ENCODE data around the gene LPP.

DNA sequence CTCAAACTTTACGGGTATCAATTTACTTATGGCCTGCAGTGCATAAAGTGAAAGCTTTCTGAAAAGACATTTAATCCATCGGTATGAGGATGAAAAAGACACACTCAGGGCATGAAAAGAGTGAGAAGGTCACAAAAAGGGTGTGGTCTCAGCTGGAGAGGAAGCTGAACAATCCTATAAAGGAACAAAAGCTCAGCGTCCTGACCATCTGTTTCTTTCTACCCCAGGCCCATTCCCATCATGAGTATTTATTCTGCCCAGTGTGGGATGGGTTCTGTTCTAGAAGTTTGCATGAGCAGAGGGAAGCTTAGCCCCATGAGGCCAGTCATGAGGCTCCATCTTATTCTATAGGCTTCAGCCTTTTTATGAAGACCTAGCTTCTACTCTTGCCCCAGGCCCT lies 144.6 kb downstream of the LPP start:
- TF ChIP-seq, protein P1, sequence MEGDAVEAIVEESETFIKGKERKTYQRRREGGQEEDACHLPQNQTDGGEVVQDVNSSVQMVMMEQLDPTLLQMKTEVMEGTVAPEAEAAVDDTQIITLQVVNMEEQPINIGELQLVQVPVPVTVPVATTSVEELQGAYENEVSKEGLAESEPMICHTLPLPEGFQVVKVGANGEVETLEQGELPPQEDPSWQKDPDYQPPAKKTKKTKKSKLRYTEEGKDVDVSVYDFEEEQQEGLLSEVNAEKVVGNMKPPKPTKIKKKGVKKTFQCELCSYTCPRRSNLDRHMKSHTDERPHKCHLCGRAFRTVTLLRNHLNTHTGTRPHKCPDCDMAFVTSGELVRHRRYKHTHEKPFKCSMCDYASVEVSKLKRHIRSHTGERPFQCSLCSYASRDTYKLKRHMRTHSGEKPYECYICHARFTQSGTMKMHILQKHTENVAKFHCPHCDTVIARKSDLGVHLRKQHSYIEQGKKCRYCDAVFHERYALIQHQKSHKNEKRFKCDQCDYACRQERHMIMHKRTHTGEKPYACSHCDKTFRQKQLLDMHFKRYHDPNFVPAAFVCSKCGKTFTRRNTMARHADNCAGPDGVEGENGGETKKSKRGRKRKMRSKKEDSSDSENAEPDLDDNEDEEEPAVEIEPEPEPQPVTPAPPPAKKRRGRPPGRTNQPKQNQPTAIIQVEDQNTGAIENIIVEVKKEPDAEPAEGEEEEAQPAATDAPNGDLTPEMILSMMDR (IDR thresholded peaks at IDR 0.05; ENCODE audit: insufficient read depth, low read length) = no peak
- TF ChIP-seq GABPA (IDR thresholded peaks at IDR 0.05; ENCODE audit: low read depth) = no peak
- no peak for TF ChIP-seq SPI1 (IDR thresholded peaks at IDR 0.05; ENCODE audit: borderline replicate concordance, low read depth)
